ENCODE results near the gene ADAM10.
"Not testable (repeated sequence)": the region's sequence is repeated elsewhere in the genome, so short reads cannot be mapped to it uniquely, and the experiment has no call there.

The ADAM10 gene

GRCh38 chr15:58608129-58608590 lies 141.3 kb downstream of the ADAM10 start:
- H3K36me3 Mint-ChIP-seq (ENCODE audit: low read depth) = peaks cover 75% of the 10 kb centered on the region
- no peak overlapping the region for H3K27ac Mint-ChIP-seq
- H3K4me3 Mint-ChIP-seq = no peak overlapping the region
- TF ChIP-seq CTCF (IDR thresholded peaks at IDR 0.05; ENCODE audit: unreplicated experiment in 3 of 3) = no peak
- peaks cover 2% of the 10 kb centered on the region for H3K9me3 Mint-ChIP-seq
- H3K27me3 Mint-ChIP-seq (ENCODE audit: low read depth) = no peaks in the 10 kb centered on the region
- no peaks in the 10 kb centered on the region for H3K4me1 Mint-ChIP-seq

- no peak for TF ChIP-seq CTCF (IDR thresholded peaks at IDR 0.05; ENCODE audit: unreplicated experiment in 3 of 3)
- Mint-ChIP-seq H3K4me1 (no peaks in the 10 kb centered on the region), H3K27ac (no peak overlapping the region), H3K27me3 (ENCODE audit: low read depth) (no peaks in the 10 kb centered on the region), H3K4me3 (no peak overlapping the region), H3K36me3 (ENCODE audit: low read depth) (peaks cover 73% of the 10 kb centered on the region), H3K9me3 (peaks cover 3% of the 10 kb centered on the region)
Observed at GRCh38 chr15:58606577-58607080, 142.9 kb downstream of the ADAM10 start.

- no peak overlapping the region for H3K4me3 Mint-ChIP-seq
- no peak overlapping the region for H3K27ac Mint-ChIP-seq
- no peaks in the 10 kb centered on the region for H3K4me1 Mint-ChIP-seq
- no peak for TF ChIP-seq CTCF (IDR thresholded peaks at IDR 0.05; ENCODE audit: unreplicated experiment in 3 of 3)
- peaks cover 72% of the 10 kb centered on the region for H3K36me3 Mint-ChIP-seq (ENCODE audit: low read depth)
- H3K9me3 Mint-ChIP-seq = peaks cover 3% of the 10 kb centered on the region
- H3K27me3 Mint-ChIP-seq (ENCODE audit: low read depth) = no peaks in the 10 kb centered on the region
Observed at GRCh38 chr15:58605931-58606530, 143.5 kb downstream of the ADAM10 start.

- Mint-ChIP-seq H3K36me3 (ENCODE audit: low read depth) (peaks cover 66% of the 10 kb centered on the region), H3K9me3 (peaks cover 3% of the 10 kb centered on the region), H3K27ac (no peak overlapping the region), H3K27me3 (ENCODE audit: low read depth) (no peaks in the 10 kb centered on the region), H3K4me1 (no peaks in the 10 kb centered on the region), H3K4me3 (no peak overlapping the region)
- no peak for TF ChIP-seq CTCF (IDR thresholded peaks at IDR 0.05; ENCODE audit: unreplicated experiment in 3 of 3)
Observed at GRCh38 chr15:58604455-58604923, 145.0 kb downstream of the ADAM10 start.

GRCh38 chr15:58603927-58604326 lies 145.6 kb downstream of the ADAM10 start:
- H3K27ac Mint-ChIP-seq; H3K9me3 Mint-ChIP-seq; H3K27me3 Mint-ChIP-seq (ENCODE audit: low read depth); H3K4me3 Mint-ChIP-seq; H3K4me1 Mint-ChIP-seq: not testable (repeated sequence)
- peaks cover 66% of the 10 kb centered on the region for H3K36me3 Mint-ChIP-seq (ENCODE audit: low read depth)

GRCh38 chr15:58602823-58603222 lies 146.7 kb downstream of the ADAM10 start:
- TF ChIP-seq CTCF (IDR thresholded peaks at IDR 0.05; ENCODE audit: unreplicated experiment in 3 of 3) = no peak
- H3K36me3 Mint-ChIP-seq (ENCODE audit: low read depth) = peaks cover 64% of the 10 kb centered on the region
- H3K4me1 Mint-ChIP-seq = no peaks in the 10 kb centered on the region
- H3K4me3 Mint-ChIP-seq = no peak overlapping the region
- H3K27ac Mint-ChIP-seq = no peak overlapping the region
- peaks cover 3% of the 10 kb centered on the region for H3K9me3 Mint-ChIP-seq
- H3K27me3 Mint-ChIP-seq (ENCODE audit: low read depth) = no peaks in the 10 kb centered on the region
